Spleen (tissue), 11 donors: ENCODE data around the gene SLC16A1. TPM values are rescaled to one million over a fixed set of nuclear protein-coding genes. Genes with fewer than 3 reads are reported as not detected.

Experiments
- DNase-seq: peaks from one replicate; pipeline ENCODE4 v3.0.0-alpha.2; 2020
- H3K27ac ChIP-seq, 8 donors: fragments of 200-600 bp; sonication (generic) in 7 of 8; 1 replicate in 4 of 8; 2 replicates in 4 of 8; pipeline versions ENCODE4 v1.5.0 to v1.8.0; 2016 to 2021; ENCODE audit warnings: inconsistent platforms in 4 of 8, mild to moderate bottlenecking in 4 of 8, moderate library complexity in 1 of 8
- H3K27me3 ChIP-seq, 7 donors: fragments of 200-600 bp; sonication (generic) in 6 of 7; replicated peaks in 1 of 7; 1 replicate in 4 of 7; 2 replicates in 3 of 7; pipeline versions ENCODE4 v1.5.0 to v1.8.0; 2016 to 2021; ENCODE audit warnings: inconsistent platforms in 3 of 7, mild to moderate bottlenecking in 1 of 7
- H3K36me3 ChIP-seq, 6 donors: fragments of 200-600 bp; sonication (generic) in 5 of 6; 1 replicate in 4 of 6; 2 replicates in 2 of 6; pipeline versions ENCODE4 v1.5.0 to v1.8.0; 2016 to 2021; ENCODE audit warnings: inconsistent platforms in 2 of 6
- H3K4me1 ChIP-seq, 6 donors: fragments of 200-600 bp; sonication (generic) in 5 of 6; 1 replicate in 3 of 6; 2 replicates in 3 of 6; pipeline versions ENCODE4 v1.5.0 to v1.8.0; 2016 to 2021; ENCODE audit warnings: inconsistent platforms in 3 of 6
- H3K4me3 ChIP-seq, 8 donors: fragments of 200-600 bp; sonication (generic) in 7 of 8; 1 replicate in 4 of 8; 2 replicates in 4 of 8; pipeline versions ENCODE4 v1.5.0 to v1.8.0; 2016 to 2021; ENCODE audit warnings: inconsistent platforms in 4 of 8, mild to moderate bottlenecking in 4 of 8, moderate library complexity in 2 of 8
- H3K9me3 ChIP-seq, 8 donors: fragments of 200-600 bp; sonication (generic) in 7 of 8; 1 replicate in 4 of 8; 2 replicates in 4 of 8; pipeline versions ENCODE4 v1.5.0 to v1.8.0; 2016 to 2021; ENCODE audit warnings: inconsistent platforms in 4 of 8
- CTCF ChIP-seq, 11 experiments: fragments of 200-600 bp in 7 of 11; fragments of 450-650 bp in 4 of 11; sonication (generic) in 4 of 11; IDR thresholded peaks in 8 of 11; conservative IDR thresholded peaks in 3 of 11; 1 replicate in 7 of 11; 2 replicates in 4 of 11; pipeline versions ENCODE4 v1.4.0 to v1.8.0; 2016 to 2021; ENCODE audit warnings: antibody characterized with exemption in 11 of 11, inconsistent platforms in 4 of 11, mild to moderate bottlenecking in 1 of 11
- POLR2A ChIP-seq, 3 donors: fragments of 450-650 bp; IDR thresholded peaks; one replicate each; pipeline ENCODE4 v1.5.1; 2017; ENCODE audit warnings: antibody characterized with exemption in 3 of 3, mild to moderate bottlenecking in 1 of 3
- POLR2AphosphoS5 ChIP-seq, 3 donors: sonication (generic); formaldehyde crosslinking; IDR thresholded peaks; one replicate each; pipeline ENCODE4 v1.5.1; 2017; ENCODE audit warnings: antibody characterized with exemption in 3 of 3
- WGBS, 5 donors: extraction: QIAGEN DNeasy Blood & Tissue Kit in 3 of 5; methylation state at CpG; one replicate each; pipeline versions ENCODE4 v1.1.5 to v1.1.7; 2013 to 2018; 5-methylcytosine and 5-hydroxymethylcytosine counted together
- intact Hi-C: fragments of 100-400 bp; cut with DNase I; formaldehyde crosslinking; loops from one replicate; pipeline ENCODE4 v1.15.0; 2023; ENCODE audit warnings: low total_unique reads
- polyA plus RNA-seq, 3 donors: library from polyadenylated mRNA; stranded (reverse); fragments of 200-250 nt; gene quantifications; one replicate each; pipeline ENCODE4 v1.2.1, GENCODE V29; 2013
- total RNA-seq, 7 donors: library from RNA; depleted of rRNA in 3 of 7; stranded (reverse); fragments of >200 nt in 3 of 7; fragmentation: NEBNext Ultra II Directional in 4 of 7; extraction: Animal tissue kit (Norgen Biotek cat#: 25700) in 4 of 7; gene quantifications; one replicate each; pipeline versions ENCODE4 v1.1.0 to v1.2.1, GENCODE V29; 2016 to 2021
- donor health status: healthy with polysubstance abuse.
- donor health status: DM: no; HTN: no; CAD: no; lungs with moderate emphysema.
- donor health status: DM: no; HTN: no; CAD: no.
- donor health status: Bipolar disorder and iron deficiency.
- donor health status: healthy.
- donor health status: DM: no; HTN: no; CAD: no.
- donor health status: DM: yes; HTN: yes; CAD: no.

The SLC16A1 gene
- total and polyA plus RNA-seq, 10 donors: 2.9 to 24.6 (median 18.2) TPM

- intact Hi-C loops: no loop called here
- H3K27me3 ChIP-seq: no peaks in the 10 kb centered on the region
- H3K4me1 ChIP-seq: peaks cover 0 to 16% (median 0%) of the 10 kb centered on the region in 6 donors
- no peaks in the 10 kb centered on the region for H3K9me3 ChIP-seq
- no peak overlapping the region for H3K4me3 ChIP-seq
- DNase-seq: no peak
- H3K27ac ChIP-seq: no peak overlapping the region
- 77 to 91% (median 84%) methylated on average over 3 of the region's 3 CpGs for WGBS, 5 donors
- TF ChIP-seq CTCF (IDR thresholded peaks at IDR 0.05 in 8 of 11, conservative IDR thresholded peaks at IDR 0.05 in 3 of 11): no peak
- TF ChIP-seq POLR2AphosphoS5 (IDR thresholded peaks at IDR 0.05): no peak
- no peak for TF ChIP-seq POLR2A (IDR thresholded peaks at IDR 0.05)
- peaks cover 0 to 2% (median 0%) of the 10 kb centered on the region in 6 donors for H3K36me3 ChIP-seq
Observed at GRCh38 chr1:112938210-112938609, 17.8 kb downstream of the SLC16A1 start.

GRCh38 chr1:112937495-112937894, 18.5 kb downstream of the SLC16A1 start:
- Histone ChIP-seq H3K27ac (no peak overlapping the region), H3K9me3 (no peaks in the 10 kb centered on the region), H3K4me1 (peaks cover 0 to 16% (median 0%) of the 10 kb centered on the region in 6 donors), H3K27me3 (no peaks in the 10 kb centered on the region), H3K36me3 (no peaks in the 10 kb centered on the region), H3K4me3 (no peak overlapping the region)
- TF ChIP-seq POLR2A (IDR thresholded peaks at IDR 0.05): no peak
- TF ChIP-seq CTCF (IDR thresholded peaks at IDR 0.05 in 8 of 11, conservative IDR thresholded peaks at IDR 0.05 in 3 of 11): no peak
- no peak for TF ChIP-seq POLR2AphosphoS5 (IDR thresholded peaks at IDR 0.05)
- DNase-seq: no peak
- intact Hi-C loops: no loop called here

- 63 to 83% (median 79%) methylated on average over 2 of the region's 2 CpGs for WGBS, 5 donors
Observed at GRCh38 chr1:112937070-112937469, 18.9 kb downstream of the SLC16A1 start.

More at GRCh38 chr1:112937070-112937469, 18.9 kb downstream of the SLC16A1 start:
- no peak overlapping the region for H3K27ac ChIP-seq
- H3K4me1 ChIP-seq: peaks cover 0 to 16% (median 0%) of the 10 kb centered on the region in 6 donors
- H3K27me3 ChIP-seq: no peaks in the 10 kb centered on the region
- intact Hi-C loops: no loop called here
- no peak overlapping the region for H3K4me3 ChIP-seq
- H3K9me3 ChIP-seq: no peaks in the 10 kb centered on the region
- DNase-seq: no peak
- no peaks in the 10 kb centered on the region for H3K36me3 ChIP-seq
- TF ChIP-seq CTCF (IDR thresholded peaks at IDR 0.05 in 8 of 11, conservative IDR thresholded peaks at IDR 0.05 in 3 of 11) (no peak), POLR2AphosphoS5 (IDR thresholded peaks at IDR 0.05) (no peak), POLR2A (IDR thresholded peaks at IDR 0.05) (no peak)
